OCI-LY3 (cell line): ENCODE measurements around the gene STIM1.
A peak's percentile ranks its signal among the peaks of the same experiment; 100 is the strongest.

Experiments used
- H2AFZ ChIP-seq: fragments of 200-600, 300-600 bp; shearing (Covaris generic); 2 replicates; pipeline ENCODE4 v1.6.0; 2014; ENCODE audit warnings: antibody characterized with exemption, low read depth, low read length
- H3K27ac ChIP-seq: fragments of 200-600, 300-600 bp; sonication (generic); 2 replicates; pipeline ENCODE4 v1.5.1; 2014; ENCODE audit warnings: mild to moderate bottlenecking, low read length, moderate library complexity, mixed read lengths
- H3K27me3 ChIP-seq: fragments of 200-600, 300-600 bp; sonication (generic); 2 replicates; pipeline ENCODE4 v1.6.1; 2014; ENCODE audit warnings: low read depth, low read length, mixed read lengths
- H3K36me3 ChIP-seq: fragments of 200-600, 300-600 bp; sonication (generic); replicated peaks from 2 replicates; pipeline ENCODE3; 2014; ENCODE audit warnings: low read depth, low read length, mixed read lengths
- H3K4me1 ChIP-seq: fragments of 300-600, 200-600 bp; sonication (generic); 2 replicates; pipeline ENCODE4 v1.6.1; 2014; ENCODE audit warnings: low read length, mixed read lengths
- H3K4me2 ChIP-seq: fragments of 200-600, 300-600 bp; sonication (generic); 2 replicates; pipeline ENCODE4 v1.6.1; 2014; ENCODE audit warnings: low read length, mixed read lengths
- H3K4me3 ChIP-seq: fragments of 300-600, 200-600 bp; sonication (generic); 2 replicates; pipeline ENCODE4 v1.5.1; 2014; ENCODE audit warnings: antibody characterized with exemption, mild to moderate bottlenecking, low read length, moderate library complexity
- H3K79me2 ChIP-seq: fragments of 300-600, 200-600 bp; shearing (Covaris generic); 2 replicates; pipeline ENCODE4 v1.6.1; 2014; ENCODE audit warnings: mild to moderate bottlenecking, low read length, mixed read lengths
- H3K9ac ChIP-seq: fragments of 300-600, 200-600 bp; shearing (Covaris generic); 2 replicates; pipeline ENCODE4 v1.6.0; 2014; ENCODE audit warnings: mild to moderate bottlenecking, low read length, moderate library complexity
- H3K9me3 ChIP-seq: fragments of 200-600, 300-600 bp; shearing (Covaris generic); 2 replicates; pipeline ENCODE4 v1.6.1; 2014; ENCODE audit warnings: low read length, mixed read lengths; ENCODE audit not compliant: insufficient read depth
- H4K20me1 ChIP-seq: fragments of 200-600, 300-600 bp; sonication (generic); 2 replicates; pipeline ENCODE4 v1.6.1; 2016; ENCODE audit warnings: low read length, mixed read lengths; ENCODE audit not compliant: insufficient read depth
- CTCF ChIP-seq: fragments of 200-600, 300-600 bp; sonication (generic); IDR thresholded peaks from 2 replicates; pipeline ENCODE4 v1.5.1; 2014; ENCODE audit warnings: antibody characterized with exemption, low read length, low read depth
- EZH2phosphoT487 ChIP-seq: fragments of 200-600 bp; shearing (Covaris generic); IDR thresholded peaks from 2 replicates; pipeline ENCODE4 v1.6.1; 2018; ENCODE audit warnings: antibody characterized with exemption, mixed run types, low read depth

The STIM1 gene

GRCh38 chr11:3855808-3856491, 486 bp downstream of the STIM1 start:
- Histone ChIP-seq H3K27ac (peak overlapping the region; percentile 40), H3K9ac (peak overlapping the region; percentile 69), H2AFZ (peak overlapping the region; percentile 37; the same call in 1 of the 2 replicates), H3K4me2 (peak overlapping the region; percentile 88), H3K4me1 (peaks cover 42% of the 10 kb centered on the region), H3K79me2 (peaks cover 41% of the 10 kb centered on the region), H3K27me3 (no peaks in the 10 kb centered on the region), H3K4me3 (peak overlapping the region; percentile 94), H3K36me3 (no peaks in the 10 kb centered on the region), H4K20me1 (no peaks in the 10 kb centered on the region), H3K9me3 (no peaks in the 10 kb centered on the region)
- TF ChIP-seq CTCF, result no peak

- Histone ChIP-seq H4K20me1 (no peaks in the 10 kb centered on the region), H3K4me1 (peaks cover 42% of the 10 kb centered on the region), H3K9me3 (no peaks in the 10 kb centered on the region), H2AFZ (no peak overlapping the region), H3K27me3 (no peaks in the 10 kb centered on the region), H3K9ac (no peak overlapping the region), H3K36me3 (no peaks in the 10 kb centered on the region), H3K79me2 (peaks cover 45% of the 10 kb centered on the region), H3K27ac (no peak overlapping the region), H3K4me2 (peak overlapping the region; percentile 88), H3K4me3 (peak overlapping the region; percentile 94)
- TF ChIP-seq EZH2phosphoT487 (no peak), CTCF (no peak)
Measured at GRCh38 chr11:3856856-3857553, 1.5 kb downstream of the STIM1 start.

- H3K9me3 ChIP-seq, result no peaks in the 10 kb centered on the region
- TF ChIP-seq EZH2phosphoT487 (no peak), CTCF (no peak)
- H3K4me3 ChIP-seq, result no peak overlapping the region
- H4K20me1 ChIP-seq, result no peaks in the 10 kb centered on the region
- H3K79me2 ChIP-seq, result peaks cover 50% of the 10 kb centered on the region
- no peak overlapping the region for H3K27ac ChIP-seq
- H3K9ac ChIP-seq, result no peak overlapping the region
- no peaks in the 10 kb centered on the region for H3K27me3 ChIP-seq
- no peaks in the 10 kb centered on the region for H3K36me3 ChIP-seq
- H2AFZ ChIP-seq, result no peak overlapping the region
- H3K4me2 ChIP-seq, result peak overlapping the region; percentile 88
- peaks cover 42% of the 10 kb centered on the region for H3K4me1 ChIP-seq
Measured at GRCh38 chr11:3857628-3858027, 2.2 kb downstream of the STIM1 start.

GRCh38 chr11:3859373-3859881, 4.0 kb downstream of the STIM1 start:
- Histone ChIP-seq H3K9me3 (no peaks in the 10 kb centered on the region), H2AFZ (no peak overlapping the region), H4K20me1 (no peaks in the 10 kb centered on the region), H3K27ac (no peak overlapping the region), H3K4me2 (peak overlapping the region; percentile 8; the same call in 1 of the 2 replicates), H3K4me1 (peaks cover 26% of the 10 kb centered on the region), H3K27me3 (no peaks in the 10 kb centered on the region), H3K4me3 (no peak overlapping the region), H3K79me2 (peaks cover 60% of the 10 kb centered on the region), H3K36me3 (no peaks in the 10 kb centered on the region), H3K9ac (no peak overlapping the region)
- no peak for TF ChIP-seq EZH2phosphoT487
- no peak for TF ChIP-seq CTCF
